BLaER1 (cell line): ENCODE results near the gene SCGB1C1.
A peak's percentile ranks its signal among the peaks of the same experiment; 100 is the strongest.

Experiments
- H3K27ac ChIP-seq: shearing (Covaris generic); formaldehyde crosslinking; 2 replicates; pipeline ENCODE4 v1.8.1; 2022
- H3K27me3 ChIP-seq: shearing (Covaris generic); formaldehyde crosslinking; 2 replicates; pipeline ENCODE4 v1.8.1; 2022
- H3K36me3 ChIP-seq: shearing (Covaris generic); formaldehyde crosslinking; 2 replicates; pipeline ENCODE4 v1.8.1; 2022
- H3K4me1 ChIP-seq: shearing (Covaris generic); formaldehyde crosslinking; 2 replicates; pipeline ENCODE4 v1.8.1; 2022
- H3K4me2 ChIP-seq: shearing (Covaris generic); formaldehyde crosslinking; 2 replicates; pipeline ENCODE4 v1.8.1; 2022
- H3K4me3 ChIP-seq: shearing (Covaris generic); formaldehyde crosslinking; 2 replicates; pipeline ENCODE4 v1.8.1; 2022
- H3K9ac ChIP-seq: shearing (Covaris generic); formaldehyde crosslinking; 2 replicates; pipeline ENCODE4 v1.8.1; 2022
- H3K9me3 ChIP-seq: shearing (Covaris generic); formaldehyde crosslinking; 2 replicates; pipeline ENCODE4 v1.8.1; 2022
- H4K20me1 ChIP-seq: shearing (Covaris generic); formaldehyde crosslinking; 2 replicates; pipeline ENCODE4 v1.8.1; 2022
- Cebpa-rat ChIP-seq: shearing (Covaris generic); IDR thresholded peaks from 2 replicates; pipeline ENCODE4 v1.8.1; 2022

Gene SCGB1C1

GRCh38 chr11:205221-206001, 12.5 kb downstream of the SCGB1C1 start:
- Histone ChIP-seq H3K27ac (no peak overlapping the region), H3K9ac (peak overlapping the region; percentile 98; the same call in 1 of the 2 replicates), H3K36me3 (peaks cover 64% of the 10 kb centered on the region), H3K27me3 (no peaks in the 10 kb centered on the region), H4K20me1 (peaks cover 70% of the 10 kb centered on the region), H3K4me1 (peaks cover 48% of the 10 kb centered on the region), H3K9me3 (no peaks in the 10 kb centered on the region), H3K4me3 (peak overlapping the region; percentile 100; the same call in 1 of the 2 replicates), H3K4me2 (peak overlapping the region; percentile 99)
- no peak for TF ChIP-seq Cebpa-rat

DNA sequence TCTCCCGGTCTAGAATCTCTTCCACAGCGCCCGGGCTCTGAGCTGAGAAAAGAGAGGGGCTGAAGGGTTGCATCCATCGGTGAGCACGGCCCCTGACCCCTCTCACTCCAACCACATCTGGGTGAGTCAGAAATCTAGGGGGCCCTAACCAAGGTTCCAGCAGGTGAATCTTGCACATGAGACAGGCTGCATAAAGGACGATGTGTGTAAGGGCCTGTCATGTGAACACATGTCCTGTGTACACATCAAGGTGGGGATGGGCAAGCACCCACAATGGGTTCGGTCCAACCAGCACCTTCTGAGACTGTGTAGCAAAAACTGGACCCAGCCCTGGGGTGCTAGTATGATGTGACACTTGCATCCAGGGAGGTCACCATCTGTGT, 13.1 kb downstream of the SCGB1C1 start:
- Histone ChIP-seq H3K9ac (peak overlapping the region; percentile 98), H3K4me3 (peak overlapping the region; percentile 100), H3K36me3 (peaks cover 64% of the 10 kb centered on the region), H3K27me3 (no peaks in the 10 kb centered on the region), H3K27ac (peak overlapping the region; percentile 99), H4K20me1 (peaks cover 76% of the 10 kb centered on the region), H3K9me3 (no peaks in the 10 kb centered on the region), H3K4me1 (peaks cover 54% of the 10 kb centered on the region), H3K4me2 (peak overlapping the region; percentile 99)
- no peak for TF ChIP-seq Cebpa-rat

DNA sequence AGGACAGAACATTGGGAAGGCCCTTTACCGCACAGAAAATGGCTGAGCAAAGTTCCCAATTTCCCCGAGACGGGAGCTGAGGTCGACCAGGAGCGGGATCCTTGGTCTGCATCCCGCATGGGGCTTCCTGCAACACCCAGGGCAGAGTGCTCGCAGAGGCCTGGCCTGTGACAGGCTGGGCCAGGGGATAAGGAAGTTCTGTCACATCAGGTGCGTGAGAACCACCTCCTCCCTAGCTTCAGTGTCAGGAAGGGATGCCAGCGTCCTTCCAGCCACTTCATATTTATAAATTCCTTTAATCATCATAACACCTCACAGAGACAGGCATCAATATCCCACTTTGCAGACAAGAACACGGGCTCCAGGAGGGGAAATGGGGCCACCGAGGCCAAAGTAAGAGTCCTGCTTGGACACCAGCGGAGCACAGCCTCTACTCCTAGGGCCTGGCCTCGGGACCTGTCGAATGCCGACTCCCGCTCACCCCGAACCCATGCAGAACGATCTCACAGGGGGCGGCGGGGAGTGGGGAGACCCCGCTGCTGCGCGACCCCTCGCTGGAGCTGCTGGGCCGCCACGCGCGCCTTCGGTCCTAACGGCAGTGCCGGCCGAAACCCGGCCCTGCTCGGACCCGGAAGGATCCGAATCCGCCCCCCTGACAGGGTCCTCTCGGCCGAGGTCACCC, 13.8 kb downstream of the SCGB1C1 start:
- TF ChIP-seq Cebpa-rat, result no peak
- Histone ChIP-seq H3K9me3 (no peaks in the 10 kb centered on the region), H3K9ac (peak overlapping the region; percentile 98), H3K4me3 (peak overlapping the region; percentile 100), H3K27ac (peak overlapping the region; percentile 99), H3K36me3 (peaks cover 64% of the 10 kb centered on the region), H3K27me3 (no peaks in the 10 kb centered on the region), H3K4me1 (peaks cover 55% of the 10 kb centered on the region), H3K4me2 (peak overlapping the region; percentile 99), H4K20me1 (peaks cover 82% of the 10 kb centered on the region)

DNA sequence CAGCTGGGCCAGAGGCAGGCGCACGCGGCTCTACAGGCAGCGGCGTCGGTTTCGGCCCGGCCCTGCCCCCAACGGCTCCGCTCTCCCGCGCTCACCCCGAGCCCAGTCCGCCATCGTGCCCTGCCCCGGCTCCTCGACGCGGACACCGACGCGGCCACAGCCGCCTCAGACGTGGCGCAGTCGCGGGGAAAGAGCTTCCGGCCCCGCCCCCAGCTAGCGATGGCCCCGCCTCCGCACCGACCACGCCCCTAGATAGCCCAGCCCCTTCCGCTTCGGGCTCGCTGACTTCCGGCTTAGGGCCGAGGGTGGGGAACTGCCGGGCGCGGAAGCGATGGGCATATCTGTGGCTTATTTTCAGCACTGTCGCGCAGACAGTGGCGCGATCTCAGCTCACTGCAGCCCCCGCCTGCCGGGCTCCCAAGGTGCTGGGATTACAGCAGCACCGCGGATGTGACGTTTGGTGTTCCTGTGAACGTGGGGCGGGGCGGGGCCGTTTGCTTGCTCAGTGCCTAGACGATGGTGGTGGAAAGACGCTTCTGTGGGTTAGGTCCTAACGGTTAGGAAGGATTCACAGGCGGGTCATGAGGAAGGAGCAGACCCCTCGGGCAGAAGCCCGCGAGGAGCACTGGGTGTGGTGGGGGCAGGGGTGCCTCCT, 14.5 kb downstream of the SCGB1C1 start, which contains the start of the genes BET1L and RIC8A:
Gene BET1L (minus strand): TSS at position 192 of the 655 bp plus-strand sequence. CDS start 78 bp downstream, at position 114.
Gene RIC8A (plus strand): TSS at position 501 of the 655 bp plus-strand sequence. CDS start 1,147 bp downstream, outside the sequence.
- Histone ChIP-seq H3K4me2 (peak within 1 kb of the TSS; percentile 99), H3K9me3 (no peaks in the 10 kb centered on the region), H3K36me3 (peaks cover 67% of the 10 kb centered on the region), H3K4me3 (peak within 1 kb of the TSS; percentile 100), H3K9ac (peak within 1 kb of the TSS; percentile 98), H3K27me3 (no peaks in the 10 kb centered on the region), H3K4me1 (peaks cover 48% of the 10 kb centered on the region), H4K20me1 (peaks cover 82% of the 10 kb centered on the region), H3K27ac (peak within 1 kb of the TSS; percentile 99)
- no peak for TF ChIP-seq Cebpa-rat

GRCh38 chr11:207863-208180, 14.9 kb downstream of the SCGB1C1 start:
- H3K9ac ChIP-seq, result peak overlapping the region; percentile 98
- TF ChIP-seq Cebpa-rat, result no peak
- peaks cover 48% of the 10 kb centered on the region for H3K4me1 ChIP-seq
- peak overlapping the region; percentile 99 for H3K4me2 ChIP-seq
- peak overlapping the region; percentile 100 for H3K4me3 ChIP-seq
- H3K9me3 ChIP-seq, result no peaks in the 10 kb centered on the region
- peaks cover 67% of the 10 kb centered on the region for H3K36me3 ChIP-seq
- H3K27me3 ChIP-seq, result no peaks in the 10 kb centered on the region
- peak overlapping the region; percentile 97 for H3K27ac ChIP-seq
- peaks cover 78% of the 10 kb centered on the region for H4K20me1 ChIP-seq

- Histone ChIP-seq H3K4me3 (peak overlapping the region; percentile 100), H3K27me3 (no peaks in the 10 kb centered on the region), H3K27ac (peak overlapping the region; percentile 97), H3K4me1 (peaks cover 48% of the 10 kb centered on the region), H3K4me2 (peak overlapping the region; percentile 99), H3K36me3 (peaks cover 67% of the 10 kb centered on the region), H4K20me1 (peaks cover 72% of the 10 kb centered on the region), H3K9ac (peak overlapping the region; percentile 98), H3K9me3 (no peaks in the 10 kb centered on the region)
- TF ChIP-seq Cebpa-rat, result no peak
Measured at GRCh38 chr11:208181-208916, 15.5 kb downstream of the SCGB1C1 start.

DNA sequence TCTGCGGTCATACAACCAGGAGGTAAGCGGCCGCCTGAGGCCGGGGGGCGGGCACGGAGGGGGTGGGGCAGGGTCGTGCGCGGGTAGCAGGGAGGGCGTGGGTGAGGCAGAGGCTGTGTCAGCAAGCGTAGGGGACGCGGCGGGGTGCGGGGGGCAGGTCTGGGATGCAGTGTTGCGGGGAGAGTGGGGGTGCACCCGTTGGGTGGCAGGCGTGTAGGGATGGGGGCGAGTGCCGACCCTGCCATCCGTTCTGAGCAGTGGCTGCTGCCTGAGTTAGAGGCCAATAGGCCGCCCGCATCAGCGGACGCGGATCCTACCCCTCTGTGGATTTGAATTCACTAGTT, 16.0 kb downstream of the SCGB1C1 start:
- Histone ChIP-seq H3K4me2 (peak overlapping the region; percentile 99), H3K4me1 (peaks cover 46% of the 10 kb centered on the region), H3K4me3 (peak overlapping the region; percentile 100), H3K36me3 (peaks cover 67% of the 10 kb centered on the region), H3K9me3 (no peaks in the 10 kb centered on the region), H4K20me1 (peaks cover 67% of the 10 kb centered on the region), H3K27me3 (no peaks in the 10 kb centered on the region), H3K9ac (peak overlapping the region; percentile 98), H3K27ac (peak overlapping the region; percentile 97)
- TF ChIP-seq Cebpa-rat, result no peak

GRCh38 chr11:209275-210121, 16.6 kb downstream of the SCGB1C1 start:
- H3K36me3 ChIP-seq, result peaks cover 67% of the 10 kb centered on the region
- peaks cover 67% of the 10 kb centered on the region for H4K20me1 ChIP-seq

More at GRCh38 chr11:209275-210121, 16.6 kb downstream of the SCGB1C1 start:
- Histone ChIP-seq H3K27me3 (no peaks in the 10 kb centered on the region), H3K4me1 (peaks cover 42% of the 10 kb centered on the region), H3K27ac (peak overlapping the region; percentile 97), H3K9ac (peak overlapping the region; percentile 98), H3K4me2 (peak overlapping the region; percentile 99), H3K4me3 (peak overlapping the region; percentile 100), H3K9me3 (no peaks in the 10 kb centered on the region)
- TF ChIP-seq Cebpa-rat, result no peak
